DND-41 (cell line): ENCODE measurements around the gene ATP5F1D.
"Not testable (repeated sequence)": the region's sequence is repeated elsewhere in the genome, so short reads cannot be mapped to it uniquely, and the experiment has no call there.

Experiments
- ATAC-seq: fragments of 200-7000 bp; cut with Tn5 transposase; 3 replicates; pipeline ENCODE4 v1.9.1; 2021; ENCODE audit warnings: low read depth; ENCODE audit not compliant: insufficient read depth
- DNase-seq: peaks from one replicate; pipeline ENCODE4 v3.0.0-alpha.2; 2020
- H2AFZ ChIP-seq: 2 replicates; pipeline ENCODE4 v1.6.0; 2012; ENCODE audit warnings: low read depth, low read length
- H3K27ac ChIP-seq: 2 replicates; pipeline ENCODE4 v1.5.1; 2012; ENCODE audit warnings: low read length, inconsistent platforms
- H3K27me3 ChIP-seq: fragments of 200-600 bp; sonication (generic); 2 replicates; pipeline ENCODE4 v1.6.0; 2012; ENCODE audit warnings: low read length, mild to moderate bottlenecking, inconsistent platforms; ENCODE audit not compliant: insufficient read depth, poor library complexity
- H3K36me3 ChIP-seq: 2 replicates; pipeline ENCODE4 v1.5.1; 2012; ENCODE audit warnings: low read length, inconsistent platforms; ENCODE audit not compliant: insufficient read depth
- H3K4me1 ChIP-seq: 2 replicates; pipeline ENCODE4 v1.5.1; 2012; ENCODE audit warnings: mild to moderate bottlenecking, low read length; ENCODE audit not compliant: insufficient read depth
- H3K4me2 ChIP-seq: 2 replicates; pipeline ENCODE4 v1.6.0; 2012; ENCODE audit warnings: mild to moderate bottlenecking, moderate library complexity, low read length, inconsistent platforms; ENCODE audit not compliant: insufficient read depth
- H3K4me3 ChIP-seq, 2 experiments: fragments of 200-600 bp in 1 of 2; shearing (Covaris generic) in 1 of 2; 2 replicates each; pipeline ENCODE4 v1.5.1; 2012 to 2016; ENCODE audit warnings: inconsistent platforms in 2 of 2, low read length in 2 of 2, mild to moderate bottlenecking in 2 of 2, low read depth in 1 of 2, moderate library complexity in 1 of 2
- H3K79me2 ChIP-seq: 2 replicates; pipeline ENCODE4 v1.6.0; 2012; ENCODE audit warnings: low read length, inconsistent platforms; ENCODE audit not compliant: insufficient read depth
- H3K9ac ChIP-seq: 2 replicates; pipeline ENCODE4 v1.6.0; 2012; ENCODE audit warnings: low read depth, mild to moderate bottlenecking, inconsistent platforms, low read length, moderate library complexity
- H3K9me3 ChIP-seq: 2 replicates; pipeline ENCODE4 v1.5.1; 2012; ENCODE audit warnings: low read length, moderate library complexity, mild to moderate bottlenecking, inconsistent platforms; ENCODE audit not compliant: insufficient read depth, severe bottlenecking
- H4K20me1 ChIP-seq: 2 replicates; pipeline ENCODE4 v1.6.0; 2012; ENCODE audit warnings: low read length; ENCODE audit not compliant: insufficient read depth
- CTCF ChIP-seq: IDR thresholded peaks from 2 replicates; pipeline ENCODE4 v1.5.1; 2012; ENCODE audit warnings: borderline replicate concordance, low read length, moderate library complexity, mild to moderate bottlenecking; ENCODE audit not compliant: poor library complexity, severe bottlenecking; ENCODE audit errors: extremely low read depth
- EZH2 ChIP-seq: IDR thresholded peaks from 3 replicates; pipeline ENCODE4 v1.6.1; 2012; ENCODE audit warnings: borderline replicate concordance, low read depth, mild to moderate bottlenecking, moderate library complexity, low read length, inconsistent platforms; ENCODE audit not compliant: severe bottlenecking

Gene ATP5F1D

GRCh38 chr19:1241417-1242095 lies at the start of gene ATP5F1D:
TSS of gene ATP5F1D (plus strand) at chr19:1241751. CDS start at chr19:1241851, 100 bp downstream.
- Histone ChIP-seq H3K79me2 (peaks cover 34% of the 10 kb centered on the region), H3K36me3 (peaks cover 15% of the 10 kb centered on the region; the same call in 1 of the 2 replicates), H2AFZ (peak within 1 kb of the TSS; percentile 76), H3K4me1 (peaks cover 68% of the 10 kb centered on the region), H3K27ac (peak within 1 kb of the TSS; percentile 68), H4K20me1 (peaks cover 20% of the 10 kb centered on the region), H3K27me3 (peaks cover 6% of the 10 kb centered on the region), H3K9me3 (no peaks in the 10 kb centered on the region), H3K4me3 (peak within 1 kb of the TSS; percentile 80 to 99), H3K9ac (peak within 1 kb of the TSS; percentile 94), H3K4me2 (peak within 1 kb of the TSS; percentile 96)
- peak; percentile 92 for DNase-seq
- TF ChIP-seq CTCF (no peak), EZH2 (no peak)
- ATAC-seq, result peak; percentile 73

GRCh38 chr19:1199531-1199930 lies 42.0 kb upstream of the ATP5F1D start:
- Histone ChIP-seq H3K27me3 (no peaks in the 10 kb centered on the region), H4K20me1 (no peaks in the 10 kb centered on the region), H3K79me2 (no peaks in the 10 kb centered on the region), H3K9me3 (no peaks in the 10 kb centered on the region), H3K9ac (no peak overlapping the region), H2AFZ (no peak overlapping the region), H3K4me1 (peaks cover 15% of the 10 kb centered on the region), H3K36me3 (no peaks in the 10 kb centered on the region), H3K4me2 (no peak overlapping the region), H3K27ac (no peak overlapping the region), H3K4me3 (no peak overlapping the region)
- ATAC-seq, result no peak
- TF ChIP-seq EZH2 (no peak), CTCF (no peak)
- no peak for DNase-seq

GRCh38 chr19:1200614-1201013 lies 40.9 kb upstream of the ATP5F1D start:
- H3K4me3 ChIP-seq, H4K20me1 ChIP-seq, H3K79me2 ChIP-seq, H3K27ac ChIP-seq, H2AFZ ChIP-seq, ATAC-seq, H3K27me3 ChIP-seq, H3K36me3 ChIP-seq, H3K4me2 ChIP-seq, DNase-seq, H3K9me3 ChIP-seq, H3K9ac ChIP-seq: not testable (repeated sequence)
- H3K4me1 ChIP-seq, result peaks cover 20% of the 10 kb centered on the region

- H3K9ac ChIP-seq, result peak within 1 kb of the TSS; percentile 75
- H3K36me3 ChIP-seq, result peaks cover 30% of the 10 kb centered on the region
- H3K4me3 ChIP-seq, result peak within 1 kb of the TSS; percentile 78 to 80
- H2AFZ ChIP-seq, result peak within 1 kb of the TSS; percentile 92
- peak; percentile 100 for DNase-seq
- no peaks in the 10 kb centered on the region for H3K9me3 ChIP-seq
- peaks cover 56% of the 10 kb centered on the region for H3K4me1 ChIP-seq
- TF ChIP-seq CTCF (no peak), EZH2 (no peak)
- H3K4me2 ChIP-seq, result peak within 1 kb of the TSS; percentile 98
- peak; percentile 98 for ATAC-seq
- H3K79me2 ChIP-seq, result peaks cover 45% of the 10 kb centered on the region
- H3K27ac ChIP-seq, result peak within 1 kb of the TSS; percentile 97
- no peaks in the 10 kb centered on the region for H3K27me3 ChIP-seq
- H4K20me1 ChIP-seq, result peaks cover 33% of the 10 kb centered on the region
Measured at GRCh38 chr19:1205114-1206099, 36.1 kb upstream of the ATP5F1D start, which contains the start of gene STK11. TSS of gene STK11 (plus strand) at chr19:1205778. CDS start at chr19:1206914, 1,136 bp downstream.
